HEK293 (cell line): Measurements from ENCODE around the gene PSMD3.

Source experiments
- CTCF ChIA-PET: fragments of 350-600 bp; formaldehyde crosslinking; extraction: SDS; loops from one replicate; lab custom pipeline; 2021; ENCODE audit warnings: antibody characterized with exemption; lab: Yijun Ruan, JAX
- POLR2A ChIA-PET: fragments of 300-600 bp; formaldehyde crosslinking; extraction: SDS; loops from one replicate; lab custom pipeline; 2020; ENCODE audit warnings: antibody characterized with exemption, inconsistent platforms; lab: Yijun Ruan, JAX
- H3K27ac ChIP-seq: fragments of 200-500 bp; sonication (Bioruptor generic); 2 replicates; pipeline ENCODE4 v1.5.1; 2014; ENCODE audit warnings: low read depth, low read length, control low read depth, inconsistent platforms; ENCODE audit errors: extremely low read depth
- H3K36me3 ChIP-seq, 2 experiments: fragments of 200-500 bp in 1 of 2; sonication (Bioruptor generic) in 1 of 2; 1 replicate in 1 of 2; 2 replicates in 1 of 2; pipeline ENCODE4 v1.5.1; 2014 to 2017; ENCODE audit warnings: inconsistent platforms in 2 of 2, low read length in 2 of 2; ENCODE audit not compliant: control insufficient read depth in 2 of 2, insufficient read depth in 1 of 2
- H3K4me1 ChIP-seq: fragments of 200-500 bp; sonication (Bioruptor generic); 2 replicates; pipeline ENCODE4 v1.5.1; 2014; ENCODE audit warnings: mild to moderate bottlenecking, low read length, inconsistent platforms; ENCODE audit not compliant: control insufficient read depth, insufficient read depth
- H3K4me3 ChIP-seq: 2 replicates; pipeline ENCODE4 v1.5.1; 2011; ENCODE audit warnings: low read depth, mild to moderate bottlenecking, control low read depth, low read length, moderate library complexity
- H3K9me3 ChIP-seq: fragments of 200-500 bp; sonication (Bioruptor generic); 2 replicates; pipeline ENCODE4 v1.5.1; 2014; ENCODE audit warnings: low read depth, low read length, inconsistent platforms; ENCODE audit not compliant: control insufficient read depth, insufficient read depth
- EGR2 ChIP-seq: fragments of 450-650 bp; formaldehyde crosslinking; IDR thresholded peaks from 2 replicates; pipeline ENCODE4 v1.5.1; 2016; ENCODE audit warnings: low read depth, missing biosample characterization, missing genetic modification characterization
- GLIS2 ChIP-seq: fragments of 450-650 bp; formaldehyde crosslinking; IDR thresholded peaks from 2 replicates; pipeline ENCODE4 v1.5.1; 2016; ENCODE audit warnings: missing biosample characterization, missing genetic modification characterization
- ZBTB49 ChIP-seq: fragments of 450-650 bp; formaldehyde crosslinking; IDR thresholded peaks from 2 replicates; pipeline ENCODE4 v1.5.1; 2016; ENCODE audit warnings: missing biosample characterization, missing genetic modification characterization, low read depth
- ZFHX2 ChIP-seq: fragments of 450-650 bp; formaldehyde crosslinking; conservative IDR thresholded peaks from 2 replicates; pipeline ENCODE4 v1.5.1; 2016; ENCODE audit warnings: missing biosample characterization, missing genetic modification characterization
- ZIC2 ChIP-seq: fragments of 450-650 bp; formaldehyde crosslinking; IDR thresholded peaks from 2 replicates; pipeline ENCODE4 v1.5.1; 2016; ENCODE audit warnings: missing biosample characterization, missing genetic modification characterization
- ZNF521 ChIP-seq: fragments of 450-650 bp; formaldehyde crosslinking; IDR thresholded peaks from 2 replicates; pipeline ENCODE4 v1.5.1; 2017; ENCODE audit warnings: missing biosample characterization, mild to moderate bottlenecking, missing genetic modification characterization
- ZNF600 ChIP-seq: fragments of 450-650 bp; formaldehyde crosslinking; IDR thresholded peaks from 2 replicates; pipeline ENCODE4 v1.5.1; 2016; ENCODE audit warnings: missing biosample characterization, missing genetic modification characterization
- ZNF704 ChIP-seq: fragments of 450-650 bp; formaldehyde crosslinking; IDR thresholded peaks from 2 replicates; pipeline ENCODE4 v1.5.1; 2016; ENCODE audit warnings: missing biosample characterization, missing genetic modification characterization

PSMD3 gene

GRCh38 chr17:40014375-40014980 is 33.9 kb downstream of the PSMD3 start:
- no peaks in the 10 kb centered on the region for H3K4me1 ChIP-seq
- peaks cover 0 to 15% of the 10 kb centered on the region in 2 experiments; a peak in 1 of 3 replicates for H3K36me3 ChIP-seq
- ChIA-PET POLR2A (interaction anchor here (0.7 to 2.3 kb wide), 2 partner anchors 39 to 98 kb away, joined by 4 to 10 read pairs; no protein-coding TSS in a partner anchor), CTCF (interaction anchor here (0.6 to 14.3 kb wide), 28 partner anchors 12 to 545 kb away, joined by 3 to 268 read pairs (median 4); partner anchors contain the start of genes GSDMA and PSMD3)
- TF ChIP-seq ZNF704 (tag by site-specific recombination) (no peak), ZNF521 (tag by site-specific recombination) (no peak), EGR2 (tag by site-specific recombination) (no peak)
- H3K27ac ChIP-seq, result no peak overlapping the region
- no peak overlapping the region for H3K4me3 ChIP-seq
- H3K9me3 ChIP-seq, result no peaks in the 10 kb centered on the region

- H3K9me3 ChIP-seq, result no peaks in the 10 kb centered on the region
- no peak within 1 kb of the TSS for H3K27ac ChIP-seq
- CTCF ChIA-PET, result interaction anchor here (0.6 to 14.3 kb wide), 23 partner anchors 11 to 544 kb away, joined by 3 to 268 read pairs (median 4); partner anchors contain the start of gene GSDMA
- H3K4me1 ChIP-seq, result no peaks in the 10 kb centered on the region
- H3K36me3 ChIP-seq, result peaks cover 1 to 23% of the 10 kb centered on the region in 2 experiments; a peak in 2 of 3 replicates
- TF ChIP-seq ZBTB49 (tag by site-specific recombination) (no peak), ZNF600 (tag by site-specific recombination) (peak; percentile 71), ZIC2 (0 out of 2 replicates have a peak, but pooled peaks have one; percentile 5)
- TF ChIP-seq, all 188 proteins: peak for 2
- H3K4me3 ChIP-seq, result no peak within 1 kb of the TSS
- POLR2A ChIA-PET, result interaction anchor here (1.0 to 2.3 kb wide), 4 partner anchors 9 to 97 kb away, joined by 3 to 10 read pairs (median 6); no protein-coding TSS in a partner anchor
These were observed 34.7 kb downstream of the PSMD3 start, which contains the start of gene CSF3 for GRCh38 chr17:40015005-40015997. Gene CSF3, plus strand, starts transcription at chr17:40015440. Its CDS starts 35 bp downstream, at chr17:40015475.

GRCh38 chr17:40015998-40016985 is 35.7 kb downstream of the PSMD3 start:
- peaks cover 4 to 32% of the 10 kb centered on the region in 2 experiments; a peak in 2 of 3 replicates for H3K36me3 ChIP-seq
- ChIA-PET POLR2A (interaction anchor here (0.6 to 2.3 kb wide), 6 partner anchors 8 to 124 kb away, joined by 3 to 10 read pairs (median 4); partner anchors contain the start of gene CASC3), CTCF (interaction anchor here (0.6 to 14.3 kb wide), 14 partner anchors 10 to 395 kb away, joined by 3 to 268 read pairs (median 6); no protein-coding TSS in a partner anchor)
- H3K4me3 ChIP-seq, result no peak overlapping the region
- H3K27ac ChIP-seq, result no peak overlapping the region
- no peaks in the 10 kb centered on the region for H3K4me1 ChIP-seq
- H3K9me3 ChIP-seq, result no peaks in the 10 kb centered on the region
- TF ChIP-seq GLIS2 (tag by site-specific recombination), result no peak; the same call in 1 of the 2 replicates
- peak; percentile 43 for TF ChIP-seq ZFHX2 (tag by site-specific recombination)
- 0 out of 2 replicates have a peak, but pooled peaks have one; percentile 7 for TF ChIP-seq ZNF600 (tag by site-specific recombination)
- TF ChIP-seq, all 188 proteins: peak for 2
